Amygdala (tissue), 56 donors: ENCODE measurements around the gene AFF2.
A peak's percentile ranks its signal among the peaks of the same experiment; 100 is the strongest.

Source experiments
- DNase-seq, 56 donors: peaks; one replicate each; lab custom pipeline; 2025; lab: John Stamatoyannopoulos, UW

The AFF2 gene

DNA sequence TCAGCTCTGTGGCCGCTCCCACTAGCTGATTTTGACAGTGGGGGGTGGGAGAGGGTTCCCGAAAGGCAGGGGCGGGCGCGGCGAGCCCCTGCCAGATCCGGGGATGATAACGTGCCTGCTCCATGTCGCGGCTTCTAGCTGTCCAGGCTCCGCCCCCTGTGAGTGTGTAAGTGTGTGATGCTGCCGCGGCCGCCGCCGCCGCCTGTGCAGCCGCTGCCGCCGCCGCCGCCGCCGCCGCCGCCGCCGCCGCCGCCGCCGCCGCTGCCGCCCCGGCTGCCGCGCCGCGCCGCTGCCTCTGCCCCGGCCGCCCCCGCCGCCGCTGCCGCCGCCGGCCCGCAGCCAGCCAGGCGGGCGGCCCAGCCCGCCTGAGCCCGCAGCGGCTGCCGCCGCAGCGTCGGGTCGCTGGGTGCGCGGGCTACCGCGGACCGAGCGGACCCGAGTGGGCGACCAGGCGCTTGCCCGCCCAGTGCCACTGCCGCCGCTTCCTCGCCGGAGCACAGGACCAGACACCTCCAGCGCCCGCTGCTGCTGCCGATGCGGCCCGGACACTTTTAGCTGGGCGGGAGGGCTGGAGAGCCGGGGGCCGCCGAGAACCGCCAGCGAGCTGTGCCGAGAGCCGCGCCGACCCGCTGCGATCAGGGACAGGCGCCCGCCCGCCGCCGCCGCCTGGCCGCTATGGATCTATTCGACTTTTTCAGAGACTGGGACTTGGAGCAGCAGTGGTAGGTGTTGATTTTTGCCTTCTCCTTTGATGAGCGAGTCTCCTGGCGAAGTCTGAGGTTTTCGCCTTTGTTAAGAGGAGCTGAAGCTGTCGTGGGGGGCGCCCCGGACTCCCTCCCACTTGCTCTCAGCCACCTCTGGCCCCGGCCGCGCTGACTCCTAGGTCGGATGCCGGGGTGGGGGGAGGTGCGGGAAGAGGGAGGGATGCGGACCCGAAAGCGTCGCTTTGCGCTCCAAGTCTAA is at the start of gene AFF2:
AFF2 (plus strand) TSS at position 195 of the 963 bp plus-strand sequence; CDS start at position 676, 481 bp downstream.
- peak in 19 of 56 donors; percentile 0 to 19 (median 2) for DNase-seq

DNA sequence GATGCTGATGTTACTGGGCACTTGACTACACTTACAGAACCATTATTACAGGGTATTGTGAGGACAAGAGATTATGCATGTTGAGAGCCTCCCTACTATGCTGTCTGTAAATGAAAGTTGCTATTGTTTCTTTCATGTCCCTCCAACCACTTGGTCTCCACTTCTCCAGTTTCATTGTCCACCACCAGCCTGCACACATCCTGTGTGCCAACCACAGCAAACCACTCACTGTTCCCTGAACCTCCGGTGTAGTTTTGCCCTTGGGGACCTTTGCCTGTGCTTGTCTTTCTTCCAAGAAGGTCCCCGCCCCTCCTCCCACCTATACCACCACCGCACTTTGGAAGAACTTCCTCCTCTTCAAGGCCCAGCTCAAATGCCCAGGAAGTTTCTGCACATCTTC is 43.1 kb upstream of the AFF2 start:
- DNase-seq, result no peak

DNA sequence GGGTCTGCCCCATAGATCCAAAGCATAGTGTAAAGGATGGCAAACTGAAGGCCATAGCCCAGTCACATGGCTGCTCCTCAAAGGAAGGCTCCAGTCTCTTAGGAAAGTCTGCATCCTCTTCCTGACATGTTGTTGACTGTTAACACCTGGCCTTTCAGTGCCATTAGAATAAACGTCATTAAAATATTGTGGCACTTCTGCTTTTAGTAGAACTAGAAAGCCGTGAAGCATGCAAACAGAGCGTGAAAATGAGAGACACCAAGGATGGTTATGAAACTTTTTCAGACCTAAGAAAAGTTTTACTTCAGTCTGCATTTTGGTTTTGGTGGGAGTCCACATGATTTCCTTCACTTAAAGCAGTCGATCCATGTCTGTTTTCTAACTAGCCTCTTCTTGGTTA is 41.1 kb upstream of the AFF2 start:
- no peak for DNase-seq

GRCh38 chrX:148466292-148466691 is 34.1 kb upstream of the AFF2 start:
- no peak for DNase-seq

DNA sequence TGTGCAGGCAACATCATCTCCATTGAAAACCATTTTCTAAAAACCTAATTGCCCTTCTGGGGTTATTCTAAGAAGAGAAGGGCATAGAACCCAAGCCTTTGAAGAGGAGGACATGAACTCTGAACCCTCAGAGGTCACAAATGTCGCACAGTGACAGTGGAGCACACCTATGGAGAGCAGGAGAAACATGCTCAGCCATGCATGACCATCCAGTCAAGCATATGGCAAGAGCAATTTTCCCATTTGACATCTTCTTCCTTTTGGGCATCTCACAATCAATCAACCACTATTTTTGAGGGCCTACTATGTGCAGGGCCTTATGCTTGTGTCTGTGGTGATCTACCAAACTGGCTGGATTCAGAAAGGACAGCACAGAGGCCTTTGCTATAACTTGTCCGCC is 30.1 kb upstream of the AFF2 start:
- no peak for DNase-seq

DNA sequence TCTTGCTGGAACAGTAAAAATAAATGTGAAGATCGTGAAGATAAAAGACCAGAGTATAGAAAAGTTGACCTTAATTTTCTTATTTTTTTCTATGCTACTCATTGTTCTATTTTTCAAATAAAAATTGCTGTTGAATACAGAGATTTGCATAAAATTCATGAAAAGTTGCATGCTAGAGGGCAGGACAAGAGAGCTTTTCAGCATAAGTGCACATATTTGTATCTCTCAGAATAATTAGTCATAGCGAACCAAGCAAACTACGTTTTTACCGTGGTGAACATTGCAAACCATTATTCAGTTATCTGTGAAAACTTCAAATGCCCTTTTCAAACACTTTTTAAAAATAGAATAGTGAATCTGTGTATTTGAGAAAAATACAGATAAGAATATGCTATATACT is 26.4 kb upstream of the AFF2 start:
- no peak for DNase-seq

DNA sequence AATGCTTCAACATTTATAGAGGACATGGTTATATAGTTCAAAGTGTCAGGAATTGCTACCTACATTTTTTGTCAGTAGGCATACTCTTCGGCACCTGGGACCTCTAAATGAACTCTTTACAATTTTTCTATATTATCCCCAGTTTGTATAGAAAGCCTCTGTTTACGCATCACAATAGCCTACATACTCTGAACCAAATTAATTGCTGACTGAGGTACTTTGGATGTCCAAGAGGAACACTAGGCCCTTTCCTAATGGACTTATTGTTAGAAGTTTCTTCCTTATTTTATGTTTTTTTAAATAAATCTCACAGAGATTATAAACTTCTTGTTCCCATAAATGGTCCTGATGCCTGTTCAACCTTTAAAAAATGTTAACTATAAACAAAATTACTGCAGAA is 8.4 kb upstream of the AFF2 start:
- DNase-seq, result no peak

- DNase-seq, result no peak
Measured at GRCh38 chrX:148495176-148495575, 5.2 kb upstream of the AFF2 start.

DNA sequence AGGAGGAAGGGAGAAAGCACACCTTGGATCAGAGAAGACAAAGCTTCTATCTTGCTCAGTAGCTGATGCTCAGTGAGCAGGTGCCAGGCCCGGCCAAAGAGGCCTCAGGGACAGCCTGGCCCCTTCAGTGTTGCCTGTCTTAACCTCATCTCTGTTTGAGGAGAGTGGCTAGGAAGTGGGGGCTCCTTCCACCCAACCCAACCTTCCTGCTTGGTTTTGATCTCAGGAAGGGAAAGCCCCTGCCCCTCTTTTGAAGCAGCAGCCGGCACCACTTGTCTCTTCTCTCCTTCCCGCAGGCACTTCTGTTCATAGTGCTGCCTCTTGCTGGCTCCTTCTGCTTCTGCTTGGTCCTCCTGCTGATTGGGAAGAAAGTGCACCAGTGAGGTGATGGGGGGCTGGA is 2.4 kb upstream of the AFF2 start:
- DNase-seq, result no peak

- peak in 2 of 56 donors; percentile 1 for DNase-seq
Measured at GRCh38 chrX:148499638-148500422, 587 bp upstream of the AFF2 start.

DNA sequence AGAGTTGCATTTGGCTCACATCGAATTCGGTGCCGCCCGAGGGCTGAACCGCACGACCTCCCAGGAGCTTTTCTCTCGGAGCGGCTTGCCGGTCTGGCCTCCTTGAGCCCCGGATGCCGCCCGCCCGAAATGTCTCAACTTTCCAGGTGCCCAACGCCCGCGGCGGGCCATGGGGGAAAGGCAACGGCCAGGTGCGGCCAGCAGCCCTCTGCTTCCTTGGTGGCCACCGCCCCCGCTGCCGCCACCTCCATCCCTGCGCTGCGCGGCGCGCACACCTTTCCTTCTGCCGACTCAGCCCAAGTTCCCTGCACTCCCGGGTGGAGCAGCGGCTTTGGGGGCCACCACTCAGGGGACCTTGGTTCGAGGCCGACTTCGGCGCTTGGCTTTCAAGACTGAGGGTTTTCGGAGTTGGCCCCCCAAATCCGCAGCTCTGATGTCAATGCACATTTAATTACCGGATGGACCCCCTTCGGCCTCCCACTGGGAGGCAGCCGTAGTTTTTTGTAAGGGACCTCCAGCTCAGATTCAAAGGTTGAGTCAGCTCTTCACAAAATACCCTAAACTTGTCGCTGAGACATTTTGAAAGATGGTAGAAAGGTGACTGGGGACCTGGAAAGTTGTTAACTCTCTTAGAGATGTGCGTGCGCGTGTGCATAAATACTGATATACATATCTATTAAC is 1.1 kb downstream of the AFF2 start:
- no peak for DNase-seq

DNA sequence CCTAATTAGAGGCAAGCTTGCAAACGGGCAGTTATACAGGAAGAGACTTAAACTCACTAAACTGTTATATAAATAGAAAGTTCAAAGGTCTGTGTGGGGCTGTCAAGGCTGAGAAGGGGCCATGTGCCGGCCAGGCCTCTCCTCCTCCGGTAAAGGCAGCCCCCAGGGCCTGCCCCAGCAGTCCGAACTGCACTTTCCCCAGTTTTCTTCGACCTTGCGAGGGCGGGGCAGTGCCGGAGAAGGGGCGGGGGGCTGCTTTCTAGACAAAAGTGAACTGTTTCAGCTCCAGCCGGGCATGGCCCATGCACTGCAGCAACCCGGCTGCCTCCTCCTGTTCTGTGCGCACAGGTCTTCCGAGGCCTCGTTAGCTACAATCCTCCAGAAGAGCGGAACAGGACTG is 4.1 kb downstream of the AFF2 start:
- no peak for DNase-seq

DNA sequence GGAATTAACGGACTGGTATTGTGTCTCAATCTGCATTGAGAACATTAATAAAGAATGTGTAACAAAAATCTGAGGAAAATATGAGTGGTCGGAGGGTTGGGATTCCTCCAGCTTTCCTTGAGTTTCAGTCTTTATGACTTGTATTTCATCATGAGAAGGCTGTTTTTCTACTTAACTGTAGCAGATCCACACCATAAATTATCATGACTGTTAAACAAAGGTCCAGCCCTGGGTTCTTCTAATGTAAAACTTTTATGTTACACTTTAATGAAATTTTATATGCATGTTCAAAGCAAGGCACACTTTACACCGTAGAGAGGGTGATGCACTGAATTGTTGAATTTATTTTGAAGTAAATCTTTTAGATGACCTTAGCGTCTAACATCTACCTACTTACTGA is 7.0 kb downstream of the AFF2 start:
- no peak for DNase-seq

- DNase-seq, result no peak
Measured at GRCh38 chrX:148512453-148512852, 12.0 kb downstream of the AFF2 start.

DNA sequence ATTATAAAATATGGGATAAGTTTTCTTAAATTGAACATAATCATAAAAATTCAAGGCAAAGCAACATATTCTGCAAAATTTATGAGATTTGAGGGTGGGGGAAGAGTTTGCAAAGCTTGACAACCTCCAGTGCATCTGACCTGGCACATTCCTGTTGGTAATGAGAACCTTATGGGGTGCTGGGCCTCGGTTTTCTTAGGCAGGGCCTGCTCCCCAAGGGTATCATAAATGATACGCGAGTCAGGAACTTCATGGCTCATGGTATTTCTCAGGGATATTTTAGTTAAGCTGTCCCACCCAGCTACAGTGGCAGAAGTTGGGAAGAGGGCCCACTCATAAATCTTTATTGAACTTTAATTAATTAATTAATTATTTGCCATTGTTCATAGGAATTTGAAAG is 13.2 kb downstream of the AFF2 start:
- DNase-seq, result no peak

DNA sequence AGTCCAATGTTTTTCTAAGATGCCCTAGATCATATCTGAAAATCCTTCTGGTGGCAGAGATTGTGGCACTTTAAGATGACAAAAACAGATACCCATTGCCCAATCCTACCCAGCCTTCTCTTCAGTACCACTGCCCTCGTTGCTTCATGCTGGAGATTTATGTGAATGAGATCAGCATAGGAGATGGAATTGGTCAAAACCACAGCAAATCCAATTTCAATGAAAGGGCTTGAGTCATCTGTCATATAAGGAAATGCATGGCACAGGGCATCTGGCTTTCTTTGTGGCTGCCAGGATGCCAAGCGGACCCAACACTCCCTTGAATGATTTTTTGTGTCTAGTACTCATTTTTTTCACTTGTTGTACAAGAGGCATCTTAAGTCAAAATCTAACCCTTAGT is 16.8 kb downstream of the AFF2 start:
- DNase-seq, result no peak

GRCh38 chrX:148522006-148522405 is 21.6 kb downstream of the AFF2 start:
- no peak for DNase-seq

DNA sequence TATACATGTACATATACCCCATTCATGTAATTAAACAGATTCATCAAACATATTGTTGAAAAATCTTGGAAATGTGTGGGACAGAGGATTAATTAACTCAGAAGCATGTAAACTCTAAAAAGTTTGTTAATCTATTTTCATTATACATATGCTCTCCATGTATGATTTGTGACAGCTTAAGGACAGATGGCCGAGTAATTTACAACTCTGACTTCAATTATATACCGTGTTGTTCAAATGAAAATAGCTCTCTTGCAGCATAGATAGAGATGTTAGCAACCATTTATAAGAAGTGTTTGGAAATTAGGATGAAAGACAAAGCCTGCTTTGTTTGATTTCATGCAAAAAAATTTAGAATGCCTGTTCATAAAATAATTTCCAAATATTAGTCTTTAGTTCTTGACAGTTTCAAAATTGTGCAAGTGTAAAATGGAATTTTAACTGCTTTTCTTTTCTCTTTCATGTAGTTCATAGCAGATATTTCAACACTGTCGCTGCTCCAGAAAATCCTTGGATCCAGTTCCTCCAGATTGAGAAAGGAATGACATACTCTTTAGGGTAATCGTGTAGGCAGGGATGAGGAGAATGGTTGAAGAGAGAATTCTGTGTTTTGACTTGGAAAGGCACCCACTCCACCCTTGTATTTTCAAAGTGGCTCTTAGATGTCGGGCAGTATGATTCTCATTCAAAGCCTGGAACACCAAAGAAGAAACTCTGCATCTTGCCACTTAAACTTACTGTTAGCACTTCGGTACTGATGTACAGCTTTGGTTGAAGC is 23.1 kb downstream of the AFF2 start:
- no peak for DNase-seq

- DNase-seq, result no peak
Measured at GRCh38 chrX:148530464-148531077, 30.2 kb downstream of the AFF2 start.

DNA sequence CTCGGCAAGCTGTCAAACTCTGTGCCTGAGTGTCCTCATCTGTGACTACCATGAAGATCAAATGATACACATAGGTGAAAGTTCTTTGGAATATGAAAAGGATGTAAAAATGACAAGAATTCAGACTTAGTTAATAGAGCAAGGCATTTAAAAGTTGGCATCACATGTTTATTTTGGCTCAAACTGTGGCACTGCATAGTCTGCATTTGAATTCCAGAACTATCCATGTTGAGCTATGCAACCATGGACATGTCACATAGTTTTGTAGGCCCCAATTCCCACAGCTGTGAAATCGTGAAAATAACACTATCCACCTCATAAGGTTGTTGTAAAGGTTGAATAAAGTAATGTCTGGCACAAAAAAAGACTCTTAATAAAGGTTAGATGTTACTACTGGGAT is 33.9 kb downstream of the AFF2 start:
- DNase-seq, result no peak
